HEK293 (cell line): ENCODE results near the gene ZNF35.

Experiments used
- CTCF ChIA-PET: fragments of 350-600 bp; formaldehyde crosslinking; extraction: SDS; loops from one replicate; lab custom pipeline; 2021; ENCODE audit warnings: antibody characterized with exemption; lab: Yijun Ruan, JAX
- POLR2A ChIA-PET: fragments of 300-600 bp; formaldehyde crosslinking; extraction: SDS; loops from one replicate; lab custom pipeline; 2020; ENCODE audit warnings: antibody characterized with exemption, inconsistent platforms; lab: Yijun Ruan, JAX
- H3K27ac ChIP-seq: fragments of 200-500 bp; sonication (Bioruptor generic); 2 replicates; pipeline ENCODE4 v1.5.1; 2014; ENCODE audit warnings: low read depth, low read length, control low read depth, inconsistent platforms; ENCODE audit errors: extremely low read depth
- H3K36me3 ChIP-seq, 2 experiments: fragments of 200-500 bp in 1 of 2; sonication (Bioruptor generic) in 1 of 2; 1 replicate in 1 of 2; 2 replicates in 1 of 2; pipeline ENCODE4 v1.5.1; 2014 to 2017; ENCODE audit warnings: inconsistent platforms in 2 of 2, low read length in 2 of 2; ENCODE audit not compliant: control insufficient read depth in 2 of 2, insufficient read depth in 1 of 2
- H3K4me1 ChIP-seq: fragments of 200-500 bp; sonication (Bioruptor generic); 2 replicates; pipeline ENCODE4 v1.5.1; 2014; ENCODE audit warnings: mild to moderate bottlenecking, low read length, inconsistent platforms; ENCODE audit not compliant: control insufficient read depth, insufficient read depth
- H3K4me3 ChIP-seq: 2 replicates; pipeline ENCODE4 v1.5.1; 2011; ENCODE audit warnings: low read depth, mild to moderate bottlenecking, control low read depth, low read length, moderate library complexity
- H3K9me3 ChIP-seq: fragments of 200-500 bp; sonication (Bioruptor generic); 2 replicates; pipeline ENCODE4 v1.5.1; 2014; ENCODE audit warnings: low read depth, low read length, inconsistent platforms; ENCODE audit not compliant: control insufficient read depth, insufficient read depth
- HOXA7 ChIP-seq: sonication (generic); formaldehyde crosslinking; IDR thresholded peaks from 2 replicates; pipeline ENCODE4 v1.8.1; 2022; ENCODE audit warnings: missing genetic modification reagents, borderline replicate concordance
- KLF10 ChIP-seq: fragments of 450-650 bp; IDR thresholded peaks from 2 replicates; pipeline ENCODE4 v1.5.1; 2018; ENCODE audit warnings: missing biosample characterization, mild to moderate bottlenecking, missing genetic modification characterization
- KLF7 ChIP-seq: fragments of 450-650 bp; formaldehyde crosslinking; IDR thresholded peaks from 2 replicates; pipeline ENCODE4 v1.5.1; 2016; ENCODE audit warnings: missing biosample characterization, missing genetic modification characterization, borderline replicate concordance
- PBX3 ChIP-seq: sonication (generic); formaldehyde crosslinking; IDR thresholded peaks from 2 replicates; pipeline ENCODE4 v1.8.1; 2022; ENCODE audit warnings: mild to moderate bottlenecking, moderate library complexity, missing genetic modification reagents
- PRDM10 ChIP-seq: fragments of 450-650 bp; formaldehyde crosslinking; IDR thresholded peaks from 2 replicates; pipeline ENCODE4 v1.5.1; 2016; ENCODE audit warnings: missing biosample characterization, missing genetic modification characterization
- SP2 ChIP-seq: fragments of 450-650 bp; formaldehyde crosslinking; IDR thresholded peaks from 2 replicates; pipeline ENCODE4 v1.5.1; 2016; ENCODE audit warnings: missing biosample characterization, missing genetic modification characterization
- ZBTB49 ChIP-seq: fragments of 450-650 bp; formaldehyde crosslinking; IDR thresholded peaks from 2 replicates; pipeline ENCODE4 v1.5.1; 2016; ENCODE audit warnings: missing biosample characterization, missing genetic modification characterization, low read depth
- ZFP3 ChIP-seq: fragments of 450-650 bp; formaldehyde crosslinking; IDR thresholded peaks from 2 replicates; pipeline ENCODE4 v1.5.1; 2016; ENCODE audit warnings: low read depth, missing biosample characterization, missing genetic modification characterization
- ZNF112 ChIP-seq: fragments of 450-650 bp; formaldehyde crosslinking; IDR thresholded peaks from 2 replicates; pipeline ENCODE4 v1.5.0; 2017; ENCODE audit warnings: missing biosample characterization, missing genetic modification characterization
- ZNF146 ChIP-seq: fragments of 450-650 bp; formaldehyde crosslinking; IDR thresholded peaks from 2 replicates; pipeline ENCODE4 v1.5.1; 2016; ENCODE audit warnings: missing biosample characterization, missing genetic modification characterization
- ZNF157 ChIP-seq: fragments of 450-650 bp; formaldehyde crosslinking; IDR thresholded peaks from 2 replicates; pipeline ENCODE4 v1.5.1; 2016; ENCODE audit warnings: missing biosample characterization, missing genetic modification characterization
- ZNF19 ChIP-seq: fragments of 450-650 bp; formaldehyde crosslinking; IDR thresholded peaks from 2 replicates; pipeline ENCODE4; 2016; ENCODE audit warnings: missing biosample characterization, missing genetic modification characterization, low read depth
- ZNF202 ChIP-seq: fragments of 450-650 bp; formaldehyde crosslinking; IDR thresholded peaks from 2 replicates; pipeline ENCODE4 v1.5.1; 2016; ENCODE audit warnings: missing biosample characterization, missing genetic modification characterization, borderline replicate concordance
- ZNF211 ChIP-seq: fragments of 450-650 bp; formaldehyde crosslinking; IDR thresholded peaks from 2 replicates; pipeline ENCODE4 v1.5.1; 2016; ENCODE audit warnings: low read depth, missing biosample characterization, missing genetic modification characterization
- ZNF394 ChIP-seq: fragments of 450-650 bp; formaldehyde crosslinking; IDR thresholded peaks from 2 replicates; pipeline ENCODE4 v1.5.1; 2016; ENCODE audit warnings: missing biosample characterization, missing genetic modification characterization, mild to moderate bottlenecking, moderate library complexity, borderline replicate concordance
- ZNF404 ChIP-seq: fragments of 450-650 bp; formaldehyde crosslinking; IDR thresholded peaks from 2 replicates; pipeline ENCODE4 v1.5.1; 2017; ENCODE audit warnings: missing biosample characterization, missing genetic modification characterization
- ZNF560 ChIP-seq: fragments of 450-650 bp; formaldehyde crosslinking; IDR thresholded peaks from 2 replicates; pipeline ENCODE4 v1.5.1; 2017; ENCODE audit warnings: missing biosample characterization, missing genetic modification characterization, borderline replicate concordance
- ZNF561 ChIP-seq: fragments of 450-650 bp; IDR thresholded peaks from 2 replicates; pipeline ENCODE4 v1.5.1; 2018; ENCODE audit warnings: missing biosample characterization, missing genetic modification characterization, borderline replicate concordance
- ZNF626 ChIP-seq: fragments of 450-650 bp; sonication (Bioruptor Pico); formaldehyde crosslinking; IDR thresholded peaks from 2 replicates; pipeline ENCODE4 v1.5.1; 2018; ENCODE audit warnings: missing biosample characterization, missing genetic modification characterization, inconsistent platforms
- ZNF645 ChIP-seq: fragments of 450-650 bp; formaldehyde crosslinking; IDR thresholded peaks from 2 replicates; pipeline ENCODE4; 2016; ENCODE audit warnings: missing biosample characterization, missing genetic modification characterization
- ZNF660 ChIP-seq: fragments of 450-650 bp; IDR thresholded peaks from 2 replicates; pipeline ENCODE4 v1.5.1; 2018; ENCODE audit warnings: missing biosample characterization, mild to moderate bottlenecking, missing genetic modification characterization
- ZNF692 ChIP-seq: fragments of 450-650 bp; formaldehyde crosslinking; IDR thresholded peaks from 2 replicates; pipeline ENCODE4 v1.5.1; 2016; ENCODE audit warnings: missing biosample characterization, missing genetic modification characterization

Gene ZNF35

GRCh38 chr3:44624749-44625480 is 23.6 kb upstream of the ZNF35 start, which contains the start of gene ZNF197 (continued):
- TF ChIP-seq PRDM10 (tag by site-specific recombination) (no peak), KLF7 (no peak), ZNF692 (tag by site-specific recombination) (no peak), ZNF660 (tag by site-specific recombination) (no peak; the same call in 1 of the 2 replicates), ZNF202 (tag by site-specific recombination) (no peak), KLF10 (tag by site-specific recombination) (no peak), ZNF560 (tag by site-specific recombination) (no peak), ZNF146 (0 out of 2 replicates have a peak, but pooled peaks have one; percentile 22), PBX3 (CRISPR knock-in tag) (no peak), ZNF394 (tag by site-specific recombination) (no peak), ZNF157 (tag by site-specific recombination) (no peak)

GRCh38 chr3:44628716-44629115 is 19.8 kb upstream of the ZNF35 start:
- Histone ChIP-seq H3K36me3 (peaks cover 0 to 50% of the 10 kb centered on the region in 2 experiments; a peak in 1 of 3 replicates), H3K4me3 (no peak overlapping the region), H3K27ac (no peak overlapping the region), H3K9me3 (no peaks in the 10 kb centered on the region), H3K4me1 (no peaks in the 10 kb centered on the region)
- ChIA-PET CTCF (interaction anchor here (0.6 kb wide), 1 partner anchor 41 kb away, joined by 4 read pairs; no protein-coding TSS in a partner anchor), POLR2A (interaction anchor here (1.2 kb wide), 1 partner anchor 20 kb away, joined by 6 read pairs; the partner anchor contains the start of gene ZNF35)
- TF ChIP-seq ZFP3 (tag by site-specific recombination) (no peak), ZNF19 (no peak), ZNF112 (tag by site-specific recombination) (no peak)

GRCh38 chr3:44632193-44632592 is 16.3 kb upstream of the ZNF35 start:
- peaks cover 8 to 78% of the 10 kb centered on the region in 2 experiments; a peak in 2 of 3 replicates for H3K36me3 ChIP-seq
- ChIA-PET POLR2A (no interaction called here), CTCF (no interaction called here)
- H3K4me1 ChIP-seq: no peaks in the 10 kb centered on the region
- H3K9me3 ChIP-seq: no peaks in the 10 kb centered on the region
- H3K4me3 ChIP-seq: no peak overlapping the region
- no peak overlapping the region for H3K27ac ChIP-seq
- TF ChIP-seq ZNF561 (tag by site-specific recombination) (no peak), ZNF404 (tag by site-specific recombination) (no peak), ZBTB49 (tag by site-specific recombination) (no peak), ZNF626 (tag by site-specific recombination) (no peak), HOXA7 (no peak), ZNF560 (tag by site-specific recombination) (no peak), ZNF645 (no peak), SP2 (no peak), ZNF211 (tag by site-specific recombination) (no peak)
